GF-D8 (cell line): Measurements from ENCODE around the gene C8A.

Source experiments
- DNase-seq: peaks from one replicate; lab custom pipeline; 2025; lab: John Stamatoyannopoulos, UW

Gene C8A

DNA sequence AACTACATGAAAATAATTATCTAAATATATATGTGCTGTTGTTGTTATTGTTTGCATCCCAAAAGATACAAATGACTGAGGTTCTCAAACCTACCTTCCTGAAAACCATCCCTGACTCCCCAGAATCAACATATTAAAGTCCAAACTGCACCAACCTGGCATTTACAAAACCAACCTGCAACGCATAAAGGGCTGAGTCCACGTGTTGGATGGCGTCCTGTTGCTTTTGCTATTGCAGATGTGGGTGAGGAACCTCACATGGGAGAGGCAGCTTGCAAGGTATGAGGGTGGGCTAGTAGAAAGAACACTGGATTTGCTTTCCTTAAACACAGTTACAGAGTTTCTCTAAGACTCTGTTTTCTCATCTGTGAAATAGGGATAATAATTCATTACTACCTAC, 112.8 kb downstream of the C8A start:
- DNase-seq, result no peak
